HG02970 (cell line): ENCODE measurements around the gene CCDC148.
"Not testable (repeated sequence)": the region's sequence is repeated elsewhere in the genome, so short reads cannot be mapped to it uniquely, and the experiment has no call there.

Experiments used
- ATAC-seq: cut with Tn5 transposase; IDR thresholded peaks from one replicate; pipeline ENCODE4 v1.9.1; 2021; ENCODE audit warnings: mild to moderate bottlenecking, moderate library complexity, moderate number of reproducible peaks; ENCODE audit not compliant: unreplicated experiment, low FRiP score

The CCDC148 gene

DNA sequence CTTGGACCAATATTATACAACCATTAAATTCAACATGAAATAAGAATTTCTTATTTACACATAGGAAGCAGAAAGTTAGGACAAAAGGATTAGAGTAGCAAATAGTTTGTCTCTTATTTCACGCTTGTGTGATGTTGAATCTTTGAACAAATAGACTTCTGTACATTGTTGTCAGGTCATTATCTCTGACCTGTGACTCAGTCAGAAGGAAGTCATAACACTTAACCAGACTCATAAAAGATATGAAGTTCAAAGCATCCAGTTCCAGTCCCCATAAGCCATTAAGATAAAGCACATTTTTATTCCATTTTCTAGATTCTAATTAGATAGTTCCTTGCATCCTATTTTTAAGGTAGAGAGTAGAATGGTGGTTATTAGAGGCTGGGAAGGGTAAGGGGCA lies 224.1 kb downstream of the CCDC148 start:
- no peak for ATAC-seq

DNA sequence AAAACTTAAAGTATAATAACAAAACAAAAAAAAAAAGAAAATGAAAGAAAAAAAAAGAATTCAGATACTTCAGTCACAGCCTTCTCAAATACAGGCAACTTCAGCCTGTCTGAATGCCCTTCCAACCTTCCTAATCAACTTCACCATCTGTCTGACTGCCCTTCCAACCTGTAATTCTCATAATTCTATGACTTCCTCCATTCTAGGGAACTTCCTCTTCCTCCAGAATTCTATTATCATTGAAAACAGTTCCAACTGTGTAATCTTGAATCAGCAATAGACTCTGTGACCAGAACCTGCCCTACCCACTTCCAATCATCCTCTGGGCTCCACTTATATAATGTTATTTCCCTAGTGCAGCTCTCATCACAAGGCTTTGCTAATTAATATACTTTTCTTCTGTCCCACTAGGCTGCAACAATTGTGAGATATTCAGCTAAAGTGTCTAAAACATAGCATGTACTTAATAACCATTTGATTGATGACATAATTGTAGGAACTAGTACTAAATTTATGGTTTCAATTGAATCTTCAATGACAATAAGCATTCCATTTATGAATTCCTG lies 227.5 kb downstream of the CCDC148 start:
- no peak for ATAC-seq

DNA sequence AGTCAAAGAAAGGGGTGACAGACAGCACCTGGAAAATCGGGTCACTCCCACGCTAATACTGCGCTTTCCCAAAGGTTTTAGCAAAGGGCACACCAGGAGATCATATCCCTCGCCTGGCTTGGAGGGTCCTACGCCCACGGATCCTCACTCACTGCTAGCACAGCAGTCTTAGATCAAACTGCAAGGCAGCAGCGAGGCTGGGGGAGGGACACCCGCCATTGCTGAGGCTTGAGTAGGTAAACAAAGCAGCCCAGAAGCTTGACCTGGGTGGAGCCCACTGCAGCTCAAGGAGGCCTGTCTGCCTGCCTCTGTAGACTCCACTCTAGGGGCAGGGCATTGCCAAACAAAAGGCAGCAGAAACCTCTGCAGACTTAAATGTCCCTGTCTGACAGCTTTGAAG lies 233.5 kb downstream of the CCDC148 start:
- ATAC-seq, result not testable (repeated sequence)

DNA sequence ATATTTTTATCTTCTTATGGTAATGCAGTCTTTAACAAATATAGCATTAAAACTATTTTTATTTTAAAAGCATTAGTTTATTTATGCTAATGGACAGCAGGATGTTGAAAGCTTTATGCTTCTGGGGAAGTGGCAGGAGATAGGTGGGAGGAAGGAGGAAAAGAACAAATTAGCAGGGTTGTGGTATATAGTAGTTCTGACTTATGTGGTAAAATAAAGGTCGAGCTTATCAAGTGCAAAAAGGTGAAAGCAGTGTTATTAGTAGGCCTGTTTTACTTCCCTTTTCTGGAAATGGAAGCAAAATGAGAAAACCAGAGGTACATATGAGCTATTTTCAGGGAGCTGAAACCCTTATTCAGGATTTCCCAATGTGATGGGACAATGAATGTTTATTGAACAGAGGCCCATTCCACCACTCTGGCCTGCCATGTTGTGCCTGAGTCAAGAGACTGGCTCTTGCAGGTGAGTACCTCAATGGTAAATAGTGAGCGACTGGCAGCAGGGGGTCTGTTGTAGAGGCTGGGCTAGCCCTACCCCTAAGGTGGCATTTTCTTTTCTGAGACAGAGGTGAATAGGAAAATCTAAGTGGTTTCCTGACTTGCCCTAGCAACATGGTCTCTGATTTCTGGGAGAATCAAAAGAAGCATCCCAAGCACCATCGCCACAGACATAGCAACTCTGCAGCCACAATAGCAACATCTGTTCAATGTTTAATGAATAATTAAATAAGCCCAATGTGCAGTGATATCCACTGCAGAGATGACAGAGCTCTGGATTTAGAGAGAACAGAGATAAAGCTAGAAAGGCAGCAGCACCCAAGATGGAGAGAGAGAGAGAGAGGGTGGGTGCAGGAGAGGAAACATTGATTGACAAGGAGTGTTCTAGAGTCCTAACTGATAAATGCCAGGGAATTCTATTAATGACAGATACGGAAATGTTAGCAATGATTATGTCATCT lies 235.2 kb downstream of the CCDC148 start:
- no peak for ATAC-seq

DNA sequence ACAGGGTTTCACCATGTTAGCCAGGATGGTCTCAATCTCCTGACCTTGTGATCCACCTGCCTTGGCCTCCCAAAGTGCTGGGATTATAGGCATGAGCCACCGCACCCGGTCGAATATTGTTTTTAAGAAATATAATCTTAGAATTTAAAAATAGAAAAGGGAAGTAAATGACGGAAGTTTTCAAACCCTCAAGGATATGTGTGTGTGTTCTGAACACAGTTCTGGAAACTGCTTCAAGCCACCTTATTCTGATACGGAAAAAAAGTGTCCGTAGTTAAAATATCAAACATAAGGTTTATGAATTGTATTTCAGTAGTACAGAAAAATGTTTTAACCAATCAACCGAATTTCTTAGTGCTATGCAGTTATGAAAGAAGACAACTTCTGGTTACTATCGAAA lies 239.0 kb downstream of the CCDC148 start:
- ATAC-seq, result no peak

DNA sequence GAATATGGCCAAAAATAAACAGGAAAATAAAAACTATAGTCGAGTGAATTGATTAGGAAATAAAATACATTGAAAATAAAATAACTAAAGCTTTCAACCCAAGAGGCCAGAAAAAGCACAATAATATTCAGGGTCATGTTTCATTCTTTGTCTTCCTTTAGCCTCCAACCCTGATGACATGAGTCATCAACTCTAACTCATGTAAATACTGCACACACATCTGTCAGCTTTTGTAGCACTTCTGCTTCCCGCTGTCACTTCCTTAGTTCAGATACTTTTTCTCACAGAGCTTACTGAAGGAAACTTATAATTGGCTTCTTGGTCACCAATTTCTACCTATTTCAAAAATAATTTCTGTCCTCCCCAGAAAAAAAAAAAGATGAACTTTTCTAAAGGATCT lies 242.1 kb downstream of the CCDC148 start:
- ATAC-seq, result peak; percentile 78

DNA sequence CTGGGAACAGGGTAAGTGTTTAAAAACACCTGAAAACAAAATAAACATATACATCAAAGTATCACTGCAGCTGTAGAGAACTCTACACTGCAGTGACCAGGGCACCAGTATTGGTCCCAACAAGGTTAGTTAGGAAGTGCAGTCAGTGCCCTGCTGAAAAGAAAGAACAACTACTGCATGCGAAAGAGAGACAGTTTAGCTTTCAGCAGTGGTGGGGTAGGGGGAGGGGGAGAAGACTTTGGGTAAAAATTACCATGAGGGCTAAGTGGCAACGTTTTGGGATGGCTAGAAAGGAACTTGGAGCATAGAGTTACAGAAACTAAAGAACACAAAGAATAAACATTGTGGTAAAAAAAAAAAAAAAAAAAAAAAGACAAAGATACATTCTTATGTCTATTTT lies 242.8 kb downstream of the CCDC148 start:
- no peak for ATAC-seq

DNA sequence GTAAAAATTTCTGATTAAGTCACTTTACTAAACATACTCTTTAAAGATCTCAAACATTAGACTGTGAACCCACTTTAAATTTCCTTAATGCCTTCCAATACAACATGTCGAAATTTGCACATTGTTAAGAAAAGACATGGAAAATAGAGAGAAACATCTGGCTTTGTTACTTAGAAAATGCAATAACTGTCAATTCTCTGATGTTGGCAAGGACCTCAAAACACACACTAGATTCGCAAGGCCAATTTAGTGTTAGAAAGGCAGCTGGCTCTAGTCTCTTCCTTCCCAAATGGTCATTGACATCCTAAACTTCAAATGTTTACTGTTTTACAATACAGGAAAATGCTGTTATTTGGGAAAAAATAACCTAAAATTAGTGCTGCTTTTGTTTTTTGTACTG lies 244.3 kb downstream of the CCDC148 start:
- ATAC-seq, result no peak

DNA sequence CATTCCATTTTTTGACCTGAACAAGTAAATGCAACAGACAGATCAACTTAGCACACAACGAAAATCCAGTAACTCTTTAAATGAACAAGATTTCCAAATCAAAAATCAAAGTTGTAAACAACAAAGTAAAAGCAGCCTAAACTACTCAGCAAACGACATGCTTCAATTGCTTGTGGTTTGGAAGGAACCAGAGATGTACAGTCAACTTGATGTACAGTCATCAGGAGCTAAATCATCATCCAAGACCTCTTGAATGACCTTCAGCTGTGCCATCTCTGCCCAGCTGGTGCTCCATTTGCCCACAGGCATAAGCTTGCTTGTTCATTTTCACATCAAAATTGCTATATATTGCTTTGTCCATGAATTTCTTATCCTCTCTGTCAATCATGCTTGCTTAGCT lies 245.1 kb downstream of the CCDC148 start:
- ATAC-seq, result no peak

DNA sequence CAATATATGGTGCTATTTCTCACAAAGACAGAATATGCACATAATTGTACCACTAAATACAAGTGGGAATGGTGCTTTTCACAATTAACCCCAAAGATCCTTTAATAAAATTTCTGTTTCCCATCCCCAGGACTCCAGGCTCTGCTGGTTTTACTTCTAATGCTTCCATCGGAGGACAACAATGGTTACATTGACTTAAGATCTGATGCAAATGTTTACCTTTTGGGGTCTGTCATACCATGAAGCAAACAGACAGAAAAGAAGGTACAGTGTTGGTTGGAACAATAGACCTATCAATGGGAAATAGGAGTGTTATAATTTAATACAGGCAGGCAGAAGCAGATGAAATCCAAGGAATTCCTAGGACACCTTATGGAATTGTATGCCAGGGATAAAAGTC lies 249.2 kb downstream of the CCDC148 start:
- ATAC-seq, result no peak

DNA sequence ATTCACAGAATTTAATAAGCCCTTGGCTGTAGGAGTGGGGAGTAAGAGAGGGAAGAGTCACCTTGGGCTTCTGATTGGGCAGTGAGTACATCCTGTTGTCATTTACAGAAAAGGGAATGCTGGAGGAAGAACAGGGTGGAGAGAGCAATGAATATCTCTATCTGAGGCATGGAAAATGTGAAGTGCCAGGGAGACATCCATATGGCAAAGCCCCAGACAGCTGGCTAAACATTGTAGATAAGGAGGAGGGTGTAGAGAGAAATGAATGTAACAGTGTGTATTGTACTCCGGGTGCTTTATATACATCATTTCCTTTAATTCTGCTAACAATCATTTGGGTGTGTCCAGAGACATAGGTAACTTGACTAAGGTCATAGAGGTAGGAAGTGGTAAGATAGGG lies 251.3 kb downstream of the CCDC148 start:
- ATAC-seq, result no peak

DNA sequence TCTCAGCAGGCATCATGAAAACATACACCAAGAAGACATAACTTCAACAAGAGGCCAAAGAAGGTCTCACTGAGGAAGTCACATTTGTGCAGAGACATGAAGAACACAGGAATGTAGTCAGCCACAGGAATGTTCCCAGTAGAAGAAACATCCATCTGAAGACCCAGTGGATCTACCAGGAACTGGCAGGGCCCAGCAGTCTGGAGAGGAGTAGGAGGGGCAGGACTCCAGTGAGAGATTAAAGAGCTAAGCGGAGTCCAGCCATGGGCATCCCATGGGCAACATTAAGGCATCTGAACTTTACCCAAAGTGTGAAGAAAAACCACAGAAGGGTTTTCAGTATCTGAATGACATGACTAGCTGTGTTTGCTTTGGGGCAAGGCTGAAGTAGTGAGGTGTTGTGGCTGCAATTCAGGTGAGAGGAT lies 251.8 kb downstream of the CCDC148 start:
- no peak for ATAC-seq

DNA sequence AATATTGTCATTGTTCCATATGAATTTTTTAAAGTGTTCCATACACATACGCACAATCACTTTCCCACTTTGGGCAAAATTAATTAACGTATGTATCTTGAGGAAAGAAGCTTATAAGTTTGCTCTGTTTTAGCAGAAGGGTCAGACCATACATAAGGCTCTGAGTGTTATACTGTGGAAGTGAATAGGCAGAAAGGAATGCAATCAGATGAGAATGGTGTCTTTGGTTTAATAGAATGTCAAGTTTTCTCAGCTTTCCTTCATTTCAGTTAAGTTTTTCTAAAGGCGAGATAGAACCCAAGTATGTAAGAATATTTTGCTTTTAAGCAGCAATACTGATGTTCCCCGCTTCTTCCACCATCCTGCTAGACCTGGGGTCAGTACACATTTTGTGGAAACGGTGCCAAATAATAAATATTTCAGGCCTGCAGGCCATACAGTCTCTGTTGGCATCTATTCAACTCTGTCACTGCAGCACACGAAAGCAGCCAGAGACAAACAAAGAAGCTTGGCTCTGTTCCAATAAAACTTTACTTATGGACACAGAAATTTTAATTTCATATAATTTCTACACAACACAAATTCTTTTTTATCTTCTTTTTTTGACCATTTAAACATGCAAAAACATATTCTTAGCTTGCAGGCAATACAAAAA lies 254.3 kb downstream of the CCDC148 start:
- no peak for ATAC-seq

DNA sequence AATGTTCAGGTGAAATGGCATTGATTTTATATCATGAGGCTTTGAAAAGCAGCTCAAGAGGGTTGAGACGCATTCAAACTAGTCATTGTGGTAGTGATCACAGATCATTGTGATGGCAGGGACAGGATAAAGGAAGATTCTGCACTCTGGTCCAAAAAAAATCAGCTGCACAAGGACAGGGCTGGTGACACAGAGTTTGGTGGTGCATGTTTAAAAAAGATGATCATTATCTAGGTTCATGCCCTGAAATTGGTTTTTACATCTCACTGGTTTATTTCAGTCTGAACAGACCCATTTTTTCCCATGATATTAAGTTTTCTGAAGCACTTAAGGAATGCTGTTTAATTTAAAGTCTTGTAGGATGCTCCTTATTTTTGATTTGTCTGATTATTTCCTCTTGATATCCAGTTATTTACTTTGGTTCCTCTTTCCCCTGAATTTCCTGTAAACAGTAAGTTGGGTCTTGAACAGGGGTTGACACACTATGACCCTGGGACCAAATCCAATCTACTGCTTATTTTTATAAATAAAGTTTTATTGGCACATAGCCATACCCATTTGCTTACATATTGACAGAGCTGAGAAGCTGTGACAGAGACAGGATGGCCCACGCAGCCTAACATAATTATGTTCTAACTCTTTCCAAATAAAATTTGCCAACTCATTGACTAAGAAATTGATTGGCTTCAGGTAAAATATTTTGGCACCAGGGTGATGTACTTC lies 256.5 kb downstream of the CCDC148 start:
- ATAC-seq, result no peak

DNA sequence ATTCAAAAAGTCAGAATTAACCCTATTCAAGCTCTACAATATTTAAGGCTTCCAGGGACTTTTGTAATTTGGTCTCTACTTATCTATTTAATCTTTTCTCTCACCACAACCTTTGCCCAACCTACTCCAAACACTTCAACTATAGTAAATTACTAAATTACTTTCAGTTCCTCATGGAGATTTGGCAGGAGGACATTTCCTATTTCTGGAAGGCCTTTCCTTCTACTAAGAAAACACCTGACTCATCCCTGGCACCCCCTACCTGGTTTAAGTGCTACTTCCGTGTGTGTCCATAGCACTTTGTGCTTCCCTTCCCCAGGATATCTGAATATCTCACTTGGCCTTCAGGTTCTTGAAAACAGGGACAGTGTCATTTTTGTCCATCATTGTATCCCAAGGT lies 258.6 kb downstream of the CCDC148 start:
- ATAC-seq, result no peak

DNA sequence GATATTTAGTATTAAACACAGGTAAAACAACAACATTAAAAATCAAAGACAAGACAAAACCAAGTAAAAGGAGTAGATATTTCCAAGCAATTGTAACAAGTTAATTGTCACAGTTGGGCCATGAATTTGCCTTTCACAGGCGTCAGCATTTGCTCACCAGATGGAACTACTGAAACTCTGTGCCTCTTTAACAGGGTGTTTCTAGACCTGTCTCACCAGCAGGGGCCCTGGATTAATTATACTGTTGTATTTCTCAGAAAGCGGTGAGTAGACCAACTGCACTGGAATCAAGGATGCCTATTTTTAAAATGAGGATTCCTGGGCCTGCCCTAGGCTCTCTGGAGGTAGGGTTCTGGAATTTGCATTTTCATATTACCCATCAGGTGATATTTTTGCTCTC lies 262.3 kb downstream of the CCDC148 start:
- no peak for ATAC-seq

DNA sequence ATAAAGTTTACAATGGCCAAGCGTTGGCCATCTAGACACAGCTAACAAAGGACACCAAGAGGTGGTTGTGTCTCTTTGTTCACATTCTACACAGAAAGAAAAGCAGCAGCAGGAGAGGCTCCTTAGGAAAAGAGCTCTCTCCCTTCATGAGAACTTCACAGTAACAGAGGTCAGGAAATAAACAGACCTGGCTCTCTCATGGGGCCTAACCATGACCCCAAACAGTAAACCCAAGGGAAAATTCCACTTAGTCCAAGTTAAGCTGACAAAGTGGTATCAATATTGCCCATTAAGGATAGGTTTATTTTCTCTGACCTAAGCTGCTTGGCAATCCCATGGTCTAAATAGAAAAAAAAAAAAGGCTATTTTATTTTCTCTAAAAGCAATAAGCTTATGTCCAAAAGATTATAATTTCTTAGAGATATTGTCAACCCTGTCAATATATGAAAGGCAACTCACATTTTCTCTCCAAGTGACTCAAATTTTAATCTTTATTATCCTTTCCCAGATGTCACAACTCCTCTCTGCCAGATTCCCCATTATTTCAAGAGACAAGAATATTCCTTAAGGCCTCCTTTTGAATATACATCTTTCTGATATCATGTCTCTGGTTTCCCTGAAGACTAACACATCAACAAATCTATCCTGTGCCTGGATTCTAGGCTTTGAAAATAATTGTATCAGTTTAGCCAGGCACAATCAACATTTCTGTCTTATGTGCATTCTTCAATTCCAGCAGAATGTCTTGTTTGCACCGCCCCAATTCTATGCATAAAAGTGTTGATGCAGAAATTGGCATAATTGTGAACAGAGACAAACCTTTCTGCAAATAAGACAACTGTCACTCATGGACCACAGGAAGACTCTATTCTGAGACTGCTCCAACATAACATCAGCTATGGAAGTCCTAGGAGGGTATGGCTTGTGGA lies 263.8 kb downstream of the CCDC148 start:
- no peak for ATAC-seq

DNA sequence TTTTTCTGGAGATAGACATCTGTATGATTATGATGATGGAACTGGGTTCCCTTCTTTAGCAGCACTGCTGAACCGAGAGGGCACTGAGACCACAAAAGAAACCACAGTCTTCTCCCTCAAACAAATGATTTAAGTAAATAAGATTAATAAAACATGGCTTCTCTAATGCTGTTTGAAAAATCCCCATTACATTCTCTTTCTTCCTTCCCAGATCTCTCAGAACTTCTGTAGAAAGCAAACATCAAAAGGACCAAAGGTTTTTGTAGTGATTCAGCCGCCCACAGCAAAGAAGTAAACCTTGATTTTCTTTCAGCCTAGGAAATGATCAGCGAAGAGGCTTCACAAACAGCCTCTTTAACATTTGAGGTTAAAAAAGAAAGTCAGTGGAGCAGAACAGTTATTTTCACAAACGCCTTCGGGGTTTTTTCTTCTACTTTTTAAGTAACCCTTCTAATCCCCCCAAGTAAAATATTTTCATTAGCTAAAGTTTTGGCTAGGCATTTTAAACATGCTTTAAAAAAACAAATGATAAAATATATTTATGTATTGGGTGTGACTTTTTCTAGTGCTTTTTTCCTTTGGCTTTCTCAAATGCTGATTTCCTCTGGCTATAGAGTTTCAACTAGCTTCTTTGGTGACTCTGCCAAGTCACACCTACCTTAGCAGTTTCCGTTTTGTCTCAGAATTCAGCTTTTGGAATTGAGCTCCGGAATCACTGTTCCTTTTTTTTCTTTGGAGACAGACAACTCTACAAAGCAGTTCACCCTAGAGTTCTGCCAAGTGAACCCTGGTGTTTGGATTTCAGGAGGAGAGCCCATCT lies 265.3 kb downstream of the CCDC148 start:
- peak; percentile 87 for ATAC-seq

DNA sequence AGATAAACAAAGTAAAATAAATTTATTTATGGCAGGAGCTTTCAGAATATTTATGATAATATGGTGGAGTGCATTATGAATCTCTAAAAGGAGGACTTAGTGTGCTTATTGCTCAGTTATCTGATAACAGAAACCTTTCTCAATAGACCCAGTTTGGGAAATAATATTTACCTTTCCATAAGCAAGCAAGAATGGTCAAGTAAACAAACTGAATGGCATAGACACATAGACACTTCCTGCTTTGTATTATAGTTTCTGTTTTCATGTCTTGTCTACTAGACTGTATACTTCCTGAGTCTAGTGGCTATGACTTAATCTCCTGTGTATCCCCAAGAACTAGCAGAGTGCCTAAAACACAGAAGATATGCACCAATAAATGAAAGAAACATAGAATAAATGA lies 267.0 kb downstream of the CCDC148 start:
- peak; percentile 47 for ATAC-seq
